ENCODE results near the gene THBS3. TPM values are rescaled to one million over a fixed set of nuclear protein-coding genes. Genes with fewer than 3 reads are reported as not detected.

THBS3 gene
- total RNA-seq (10 to 100 TPM; 24.1 to 43.9 (median 34.0) TPM), total RNA-seq (5.3 to 53.5 (median 33.9) reads per million in 29 experiments)
- total RNA-seq (2013), result 13.0 TPM

GRCh38 chr1:155207806-155208540 lies at the start of gene THBS3:
Gene THBS3 (minus strand): TSS chr1:155207897. CDS start chr1:155207876, 21 bp downstream.
- ATAC-seq (replicated peaks in 1 of 4), result no peak
- Histone ChIP-seq H3K27me3 (replicated peaks in 1 of 2; ENCODE audit: control insufficient read depth in 2 of 2, extremely low read depth in 1 of 2, insufficient read depth in 2 of 2, low read length in 1 of 2) (no peaks in the 10 kb centered on the region), H3K27ac (ENCODE audit: low read length) (peak within 1 kb of the TSS; percentile 100), H3K4me1 (ENCODE audit: control insufficient read depth in 1 of 2, extremely low read depth in 1 of 2, insufficient read depth in 2 of 2, low read length in 2 of 2) (peaks cover 9 to 30% of the 10 kb centered on the region in 2 experiments), H3K36me3 (ENCODE audit: control insufficient read depth in 2 of 2, extremely low read depth in 1 of 2, insufficient read depth in 1 of 2, low read length in 1 of 2) (peaks cover 3 to 8% of the 10 kb centered on the region in 2 donors), H3K4me3 (ENCODE audit: control insufficient read depth in 1 of 2, extremely low read depth in 1 of 2, low read length in 1 of 2) (peak within 1 kb of the TSS; percentile 71 to 87), H3K9me3 (no peaks in the 10 kb centered on the region)
- Mint-ChIP-seq H3K4me1 (peaks cover 18 to 22% (median 19%) of the 10 kb centered on the region in 3 donors), H3K36me3 (peaks cover 4% of the 10 kb centered on the region), H3K27ac (peak within 1 kb of the TSS; percentile 88 to 94), H3K27me3 (no peaks in the 10 kb centered on the region), H3K4me3 (peak within 1 kb of the TSS; percentile 80 to 85 (median 84)), H3K9me3 (no peaks in the 10 kb centered on the region)
- peak in 1 of 35 experiments; percentile 16 for DNase-seq
- ChIA-PET CTCF (interaction anchor here (0.6 to 3.7 kb wide), 6 partner anchors 12 to 72 kb away, joined by 3 to 21 read pairs (median 3); no protein-coding TSS in a partner anchor), POLR2A (interaction anchor here (0.8 to 1.4 kb wide), 2 partner anchors 13 to 14 kb away, joined by 3 to 9 read pairs; no protein-coding TSS in a partner anchor)
- 58% methylated on average over 11 of the region's 17 CpGs for WGBS (ENCODE audit: insufficient coverage)

- peaks cover 45 to 54% (median 48%) of the 10 kb centered on the region in 3 donors for H3K4me1 Mint-ChIP-seq
- no peaks in the 10 kb centered on the region for H3K9me3 Mint-ChIP-seq
- ChIA-PET CTCF (interaction anchor here in 1 of 2 donors (0.6 kb wide), 1 partner anchor 452 kb away, joined by 4 read pairs; no protein-coding TSS in a partner anchor), POLR2A (no interaction called here)
- H3K27ac ChIP-seq (ENCODE audit: low read length), result no peak overlapping the region
- 96% methylated on average over 20 of the region's 20 CpGs for WGBS (ENCODE audit: insufficient coverage)
- H3K27me3 Mint-ChIP-seq, result no peaks in the 10 kb centered on the region
- peaks cover 22% of the 10 kb centered on the region for H3K36me3 Mint-ChIP-seq
- no peak overlapping the region for H3K4me3 ChIP-seq (ENCODE audit: control insufficient read depth in 1 of 2, extremely low read depth in 1 of 2, low read length in 1 of 2)
- H3K27ac Mint-ChIP-seq, result peak overlapping the region in 1 of 2 donors; percentile 28
- no peak for DNase-seq
- H3K4me3 Mint-ChIP-seq, result peak overlapping the region; percentile 71 to 85 (median 80)
- no peaks in the 10 kb centered on the region for H3K27me3 ChIP-seq (replicated peaks in 1 of 2; ENCODE audit: control insufficient read depth in 2 of 2, extremely low read depth in 1 of 2, insufficient read depth in 2 of 2, low read length in 1 of 2)
- no peak for ATAC-seq (replicated peaks in 1 of 4)
- peaks cover 15 to 38% of the 10 kb centered on the region in 2 experiments for H3K4me1 ChIP-seq (ENCODE audit: control insufficient read depth in 1 of 2, extremely low read depth in 1 of 2, insufficient read depth in 2 of 2, low read length in 2 of 2)
- peaks cover 0 to 31% of the 10 kb centered on the region in 2 donors for H3K36me3 ChIP-seq (ENCODE audit: control insufficient read depth in 2 of 2, extremely low read depth in 1 of 2, insufficient read depth in 1 of 2, low read length in 1 of 2)
- H3K9me3 ChIP-seq, result no peaks in the 10 kb centered on the region
Observed at GRCh38 chr1:155256058-155256852, 48.6 kb upstream of the THBS3 start.

DNA sequence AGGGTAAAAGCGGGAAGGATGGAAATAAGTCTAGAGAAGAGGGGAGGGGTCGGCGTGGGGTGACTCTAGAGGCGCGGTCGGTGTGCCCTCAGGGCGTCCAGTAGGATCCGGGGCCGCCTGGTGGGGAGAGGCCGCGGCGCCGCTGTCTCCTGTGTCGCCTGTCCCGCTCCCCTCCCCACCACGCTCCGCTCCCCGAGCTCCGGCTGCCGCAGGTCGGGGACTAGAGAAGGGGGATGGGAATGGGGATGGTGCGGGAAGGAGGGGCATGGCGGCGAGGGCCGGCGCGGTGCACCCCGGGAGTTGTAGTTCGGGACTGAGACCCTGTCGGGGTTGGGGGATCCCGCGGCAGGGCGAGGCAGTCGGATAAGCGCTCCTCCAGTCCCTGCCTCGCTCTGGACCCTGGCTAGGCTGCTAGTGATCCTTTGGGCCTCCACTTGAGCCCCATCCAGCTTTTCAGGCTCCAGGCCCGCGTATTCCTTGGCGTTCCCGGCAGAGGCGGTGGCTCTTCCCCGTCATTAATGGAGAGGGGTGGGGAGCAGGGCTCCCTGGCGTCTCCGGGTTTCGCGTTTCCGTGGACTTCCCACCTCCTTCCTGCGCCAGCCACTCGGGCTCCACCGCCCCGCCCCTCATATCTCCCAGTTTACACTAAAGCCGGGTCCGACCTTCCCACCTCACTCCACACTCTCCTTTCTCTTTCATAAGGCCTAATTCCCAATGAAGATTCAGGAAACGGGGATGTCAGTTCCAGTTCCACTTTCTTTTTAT lies 47.7 kb upstream of the THBS3 start, which contains the start of gene ENTREP3:
TSS of gene ENTREP3 (minus strand) at position 241 of the 765 bp plus-strand sequence. CDS start 606 bp downstream, outside the sequence.
- Histone ChIP-seq H3K4me3 (ENCODE audit: control insufficient read depth in 1 of 2, extremely low read depth in 1 of 2, low read length in 1 of 2) (peak within 1 kb of the TSS; percentile 60 to 77), H3K36me3 (ENCODE audit: control insufficient read depth in 2 of 2, extremely low read depth in 1 of 2, insufficient read depth in 1 of 2, low read length in 1 of 2) (peaks cover 0 to 30% of the 10 kb centered on the region in 2 donors), H3K27me3 (replicated peaks in 1 of 2; ENCODE audit: control insufficient read depth in 2 of 2, extremely low read depth in 1 of 2, insufficient read depth in 2 of 2, low read length in 1 of 2) (no peaks in the 10 kb centered on the region), H3K4me1 (ENCODE audit: control insufficient read depth in 1 of 2, extremely low read depth in 1 of 2, insufficient read depth in 2 of 2, low read length in 2 of 2) (peaks cover 7 to 36% of the 10 kb centered on the region in 2 experiments), H3K9me3 (no peaks in the 10 kb centered on the region), H3K27ac (ENCODE audit: low read length) (peak within 1 kb of the TSS; percentile 30)
- Mint-ChIP-seq H3K27me3 (no peaks in the 10 kb centered on the region), H3K9me3 (no peaks in the 10 kb centered on the region), H3K27ac (peak within 1 kb of the TSS; percentile 48 to 65), H3K4me1 (peaks cover 43 to 52% (median 47%) of the 10 kb centered on the region in 3 donors), H3K4me3 (peak within 1 kb of the TSS; percentile 72 to 85 (median 81)), H3K36me3 (peaks cover 22% of the 10 kb centered on the region)
- ChIA-PET CTCF (interaction anchor here in 1 of 2 donors (0.6 kb wide), 2 partner anchors 305 to 453 kb away, joined by 4 read pairs; no protein-coding TSS in a partner anchor), POLR2A (interaction anchor here in 1 of 2 donors (0.6 kb wide), 1 partner anchor 12 kb away, joined by 3 read pairs; no protein-coding TSS in a partner anchor)
- peak; percentile 64 to 76 (median 68) for ATAC-seq (replicated peaks in 1 of 4)
- DNase-seq, result peak; percentile 43 to 84 (median 64)
- 6% methylated on average over 15 of the region's 54 CpGs for WGBS (ENCODE audit: insufficient coverage)

DNA sequence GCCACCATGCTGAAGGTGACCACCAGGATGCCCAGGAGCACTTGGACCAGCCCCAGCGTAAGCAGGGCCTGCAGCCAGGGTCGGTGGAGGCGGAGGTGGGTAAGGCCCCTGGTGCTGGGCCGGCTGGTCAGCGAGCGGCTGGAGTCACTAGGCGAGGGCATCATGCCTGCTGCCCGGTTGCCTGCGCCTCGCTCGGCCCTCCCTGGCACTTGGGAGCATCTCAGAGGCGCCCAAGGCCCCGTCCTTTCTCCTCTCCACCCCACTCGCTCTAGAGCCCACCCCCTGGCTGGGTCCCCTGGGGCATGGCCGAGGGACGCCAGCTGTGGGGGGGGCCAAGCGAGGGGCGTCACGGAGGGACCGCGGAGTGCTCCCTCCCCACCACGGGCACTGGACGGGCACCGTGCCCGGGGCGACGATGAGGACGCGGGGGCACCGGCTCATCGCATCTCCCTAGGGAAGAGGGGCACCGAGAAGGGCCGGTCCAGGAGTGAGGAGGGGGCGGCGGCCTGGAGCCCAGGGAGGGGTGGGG lies 47.1 kb upstream of the THBS3 start:
- ATAC-seq (replicated peaks in 1 of 4) (no peak), DNase-seq (no peak)
- POLR2A ChIA-PET, result interaction anchor here in 1 of 2 donors (0.6 kb wide), 1 partner anchor 12 kb away, joined by 3 read pairs; no protein-coding TSS in a partner anchor

GRCh38 chr1:155254228-155254713 lies 46.6 kb upstream of the THBS3 start:
- peaks cover 19% of the 10 kb centered on the region for H3K36me3 Mint-ChIP-seq
- Histone ChIP-seq H3K4me1 (ENCODE audit: control insufficient read depth in 1 of 2, extremely low read depth in 1 of 2, insufficient read depth in 2 of 2, low read length in 2 of 2) (peaks cover 9 to 37% of the 10 kb centered on the region in 2 experiments), H3K27ac (ENCODE audit: low read length) (no peak overlapping the region), H3K27me3 (replicated peaks in 1 of 2; ENCODE audit: control insufficient read depth in 2 of 2, extremely low read depth in 1 of 2, insufficient read depth in 2 of 2, low read length in 1 of 2) (no peaks in the 10 kb centered on the region), H3K36me3 (ENCODE audit: control insufficient read depth in 2 of 2, extremely low read depth in 1 of 2, insufficient read depth in 1 of 2, low read length in 1 of 2) (peaks cover 0 to 19% of the 10 kb centered on the region in 2 donors), H3K4me3 (ENCODE audit: control insufficient read depth in 1 of 2, extremely low read depth in 1 of 2, low read length in 1 of 2) (no peak overlapping the region), H3K9me3 (no peaks in the 10 kb centered on the region)
- ATAC-seq (replicated peaks in 1 of 4), result no peak
- no peaks in the 10 kb centered on the region for H3K9me3 Mint-ChIP-seq
- no peaks in the 10 kb centered on the region for H3K27me3 Mint-ChIP-seq
- CTCF ChIA-PET, result no interaction called here
- no peak for DNase-seq
- H3K27ac Mint-ChIP-seq, result peak overlapping the region; percentile 13 to 65
- H3K4me3 Mint-ChIP-seq, result peak overlapping the region; percentile 72 to 85 (median 81)
- POLR2A ChIA-PET, result no interaction called here
- peaks cover 41 to 47% (median 42%) of the 10 kb centered on the region in 3 donors for H3K4me1 Mint-ChIP-seq
- 80% methylated on average over 8 of the region's 12 CpGs for WGBS (ENCODE audit: insufficient coverage)

More for the DNA sequence above, 47.1 kb upstream of the THBS3 start:
- no peaks in the 10 kb centered on the region for H3K27me3 ChIP-seq (replicated peaks in 1 of 2; ENCODE audit: control insufficient read depth in 2 of 2, extremely low read depth in 1 of 2, insufficient read depth in 2 of 2, low read length in 1 of 2)
- H3K4me3 ChIP-seq (ENCODE audit: control insufficient read depth in 1 of 2, extremely low read depth in 1 of 2, low read length in 1 of 2), result peak overlapping the region; percentile 60 to 77
- H3K4me1 ChIP-seq (ENCODE audit: control insufficient read depth in 1 of 2, extremely low read depth in 1 of 2, insufficient read depth in 2 of 2, low read length in 2 of 2), result peaks cover 9 to 37% of the 10 kb centered on the region in 2 experiments
- Mint-ChIP-seq H3K27me3 (no peaks in the 10 kb centered on the region), H3K4me1 (peaks cover 41 to 47% (median 44%) of the 10 kb centered on the region in 3 donors), H3K4me3 (peak overlapping the region; percentile 72 to 85 (median 81)), H3K36me3 (peaks cover 19% of the 10 kb centered on the region), H3K9me3 (no peaks in the 10 kb centered on the region), H3K27ac (peak overlapping the region in 1 of 2 donors; percentile 13)
- no peaks in the 10 kb centered on the region for H3K9me3 ChIP-seq
- CTCF ChIA-PET, result interaction anchor here in 1 of 2 donors (0.6 kb wide), 1 partner anchor 306 kb away, joined by 4 read pairs; no protein-coding TSS in a partner anchor
- peaks cover 0 to 24% of the 10 kb centered on the region in 2 donors for H3K36me3 ChIP-seq (ENCODE audit: control insufficient read depth in 2 of 2, extremely low read depth in 1 of 2, insufficient read depth in 1 of 2, low read length in 1 of 2)
- H3K27ac ChIP-seq (ENCODE audit: low read length), result no peak overlapping the region
- 51% methylated on average over 14 of the region's 35 CpGs for WGBS (ENCODE audit: insufficient coverage)

Data from T-cell (primary cell).